Uterus (tissue), 4 donors: ENCODE results near the gene CCNH. TPM values are rescaled to one million over a fixed set of nuclear protein-coding genes. Genes with fewer than 3 reads are reported as not detected.

ENCODE experiments used
- DNase-seq, 2 donors: peaks; one replicate each; pipeline ENCODE4 v3.0.0-alpha.2; 2019 to 2020
- H3K27ac ChIP-seq, 2 donors: fragments of 200-600 bp; sonication (generic); 1 replicate in 1 of 2; 2 replicates in 1 of 2; pipeline ENCODE4 v1.5.1; 2016 to 2018
- H3K27me3 ChIP-seq, 2 donors: fragments of 200-600 bp; sonication (generic); one replicate each; pipeline ENCODE4 v1.5.1; 2018 to 2019; ENCODE audit warnings: control low read depth in 1 of 2
- H3K36me3 ChIP-seq, 2 donors: fragments of 200-600 bp; sonication (generic); one replicate each; pipeline ENCODE4 v1.5.1; 2019; ENCODE audit warnings: control low read depth in 1 of 2
- H3K4me1 ChIP-seq, 2 donors: fragments of 200-600 bp; sonication (generic); one replicate each; pipeline ENCODE4 v1.5.1; 2018 to 2019; ENCODE audit warnings: control low read depth in 1 of 2
- H3K4me3 ChIP-seq, 2 donors: fragments of 200-600 bp; sonication (generic); 1 replicate in 1 of 2; 2 replicates in 1 of 2; pipeline ENCODE4 v1.5.1; 2018 to 2019; ENCODE audit warnings: mild to moderate bottlenecking in 1 of 2
- H3K9me3 ChIP-seq, 2 donors: fragments of 200-600 bp; sonication (generic); one replicate each; pipeline ENCODE4 v1.5.1; 2019; ENCODE audit warnings: control low read depth in 1 of 2
- POLR2A ChIP-seq, 2 donors: fragments of 450-650 bp; IDR thresholded peaks; one replicate each; pipeline ENCODE4 v1.6.1; 2016; ENCODE audit warnings: antibody characterized with exemption in 2 of 2, mild to moderate bottlenecking in 1 of 2, moderate library complexity in 1 of 2
- intact Hi-C: fragments of 100-400 bp; cut with DNase I; formaldehyde crosslinking; loops from one replicate; pipeline ENCODE4 v1.15.1; 2023; ENCODE audit warnings: low total_unique reads
- total RNA-seq, 4 donors: library from RNA; depleted of rRNA in 3 of 4; stranded (reverse); fragments of >200 nt in 3 of 4; gene quantifications; one replicate each; pipeline versions ENCODE4 v1.1.0 to v1.2.4, GENCODE V29; 2014 to 2023
- TF ChIP-seq, protein P1 (sequence below), 4 experiments: fragments of 200-600 bp in 2 of 4; fragments of 450-650 bp in 2 of 4; sonication (generic) in 2 of 4; IDR thresholded peaks; one replicate each; pipeline ENCODE4 v1.5.1; 2016 to 2019; ENCODE audit warnings: antibody characterized with exemption in 4 of 4, mild to moderate bottlenecking in 2 of 4, moderate library complexity in 1 of 4
- donor health status: DM: yes; HTN: yes; CAD: no.

CCNH gene
- total RNA-seq, 4 donors from 2014 or later = 25.4 to 96.2 (median 77.4) TPM

DNA sequence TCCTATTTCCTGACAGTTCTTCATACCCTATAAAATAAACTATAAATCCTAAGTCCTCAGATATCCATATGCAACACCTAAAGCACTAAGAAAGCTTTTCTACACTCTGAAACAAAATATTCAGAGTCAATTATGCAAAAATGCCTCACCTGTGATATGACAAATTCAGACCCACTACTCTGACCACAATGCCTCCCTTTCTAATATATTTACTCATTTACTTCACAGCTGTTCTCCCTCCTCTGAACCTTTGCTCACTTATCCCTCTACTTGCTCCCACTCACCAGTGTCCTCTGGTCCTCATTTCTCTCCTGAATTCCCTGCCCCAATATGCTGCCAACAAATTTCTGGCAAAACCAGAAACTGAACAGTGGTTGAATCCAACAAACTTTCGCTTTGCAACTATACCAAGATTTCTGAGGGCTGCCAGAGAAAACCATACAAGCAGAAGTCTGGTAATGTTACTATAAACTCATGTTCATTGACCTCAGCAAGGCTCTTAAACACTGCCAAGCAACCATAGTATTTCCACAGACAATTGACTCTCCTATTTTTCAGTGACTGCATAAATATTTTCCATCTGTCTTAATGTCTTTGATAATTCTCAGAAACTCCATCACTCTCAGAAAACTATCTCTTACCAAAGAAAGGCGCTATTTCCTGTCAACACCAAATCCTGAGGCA, 7.1 kb downstream of the CCNH start:
- intact Hi-C loops = no loop called here
- H3K27ac ChIP-seq = no peak overlapping the region
- no peaks in the 10 kb centered on the region for H3K27me3 ChIP-seq
- no peaks in the 10 kb centered on the region for H3K36me3 ChIP-seq
- H3K9me3 ChIP-seq = no peaks in the 10 kb centered on the region
- H3K4me1 ChIP-seq = no peaks in the 10 kb centered on the region
- H3K4me3 ChIP-seq = no peak overlapping the region
- TF ChIP-seq, protein P1, sequence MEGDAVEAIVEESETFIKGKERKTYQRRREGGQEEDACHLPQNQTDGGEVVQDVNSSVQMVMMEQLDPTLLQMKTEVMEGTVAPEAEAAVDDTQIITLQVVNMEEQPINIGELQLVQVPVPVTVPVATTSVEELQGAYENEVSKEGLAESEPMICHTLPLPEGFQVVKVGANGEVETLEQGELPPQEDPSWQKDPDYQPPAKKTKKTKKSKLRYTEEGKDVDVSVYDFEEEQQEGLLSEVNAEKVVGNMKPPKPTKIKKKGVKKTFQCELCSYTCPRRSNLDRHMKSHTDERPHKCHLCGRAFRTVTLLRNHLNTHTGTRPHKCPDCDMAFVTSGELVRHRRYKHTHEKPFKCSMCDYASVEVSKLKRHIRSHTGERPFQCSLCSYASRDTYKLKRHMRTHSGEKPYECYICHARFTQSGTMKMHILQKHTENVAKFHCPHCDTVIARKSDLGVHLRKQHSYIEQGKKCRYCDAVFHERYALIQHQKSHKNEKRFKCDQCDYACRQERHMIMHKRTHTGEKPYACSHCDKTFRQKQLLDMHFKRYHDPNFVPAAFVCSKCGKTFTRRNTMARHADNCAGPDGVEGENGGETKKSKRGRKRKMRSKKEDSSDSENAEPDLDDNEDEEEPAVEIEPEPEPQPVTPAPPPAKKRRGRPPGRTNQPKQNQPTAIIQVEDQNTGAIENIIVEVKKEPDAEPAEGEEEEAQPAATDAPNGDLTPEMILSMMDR (IDR thresholded peaks at IDR 0.05) = no peak
- TF ChIP-seq POLR2A (IDR thresholded peaks at IDR 0.05) = no peak
- DNase-seq = no peak

DNA sequence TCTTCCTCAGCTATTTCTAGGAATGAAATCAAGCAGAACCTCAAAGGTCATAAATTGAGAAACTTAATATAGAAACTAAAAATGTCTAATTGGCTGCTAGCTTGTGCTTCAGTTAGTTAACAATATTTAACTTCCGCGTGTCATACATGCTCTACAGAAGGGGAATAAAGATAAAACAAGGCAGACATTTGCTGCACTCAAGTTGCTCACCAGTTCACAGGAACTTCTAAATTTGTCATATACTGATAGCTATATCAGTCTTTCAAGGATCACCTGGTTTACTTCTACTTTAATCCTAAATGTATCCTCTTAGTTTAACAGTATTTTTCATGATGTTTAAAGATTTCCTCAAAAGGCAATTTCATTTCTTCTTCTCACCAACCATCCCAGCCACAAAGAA, 8.4 kb downstream of the CCNH start:
- no peak overlapping the region for H3K4me3 ChIP-seq
- no peaks in the 10 kb centered on the region for H3K9me3 ChIP-seq
- H3K27me3 ChIP-seq = no peaks in the 10 kb centered on the region
- no peaks in the 10 kb centered on the region for H3K36me3 ChIP-seq
- no peak overlapping the region for H3K27ac ChIP-seq
- TF ChIP-seq, protein P1 (IDR thresholded peaks at IDR 0.05) = no peak
- no peak for TF ChIP-seq POLR2A (IDR thresholded peaks at IDR 0.05)
- no peaks in the 10 kb centered on the region for H3K4me1 ChIP-seq
- intact Hi-C loops = no loop called here
- no peak for DNase-seq

DNA sequence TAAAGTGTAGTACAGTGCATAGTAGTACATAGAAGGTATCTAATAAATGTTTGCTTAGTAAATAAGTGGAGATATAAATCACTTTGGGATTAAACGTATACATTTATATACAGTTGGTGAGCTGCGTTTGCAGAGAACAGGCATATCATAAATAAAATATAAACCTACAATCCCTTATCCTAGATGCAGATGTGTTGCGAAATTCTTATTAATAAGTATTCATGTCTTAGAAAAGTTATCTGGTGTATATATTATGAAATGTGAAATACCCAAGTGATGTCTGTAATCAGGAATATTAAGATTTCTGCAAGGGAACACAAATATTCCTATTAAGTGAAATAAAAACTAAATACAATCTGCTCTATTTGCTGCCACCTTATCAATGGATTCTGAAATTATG, 8.8 kb downstream of the CCNH start:
- H3K4me1 ChIP-seq = no peaks in the 10 kb centered on the region
- H3K36me3 ChIP-seq = no peaks in the 10 kb centered on the region
- no peak overlapping the region for H3K27ac ChIP-seq
- H3K9me3 ChIP-seq = no peaks in the 10 kb centered on the region
- H3K4me3 ChIP-seq = no peak overlapping the region
- H3K27me3 ChIP-seq = no peaks in the 10 kb centered on the region
- TF ChIP-seq, protein P1 (IDR thresholded peaks at IDR 0.05) = no peak
- no peak for TF ChIP-seq POLR2A (IDR thresholded peaks at IDR 0.05)
- no peak for DNase-seq
- intact Hi-C loops = no loop called here

DNA sequence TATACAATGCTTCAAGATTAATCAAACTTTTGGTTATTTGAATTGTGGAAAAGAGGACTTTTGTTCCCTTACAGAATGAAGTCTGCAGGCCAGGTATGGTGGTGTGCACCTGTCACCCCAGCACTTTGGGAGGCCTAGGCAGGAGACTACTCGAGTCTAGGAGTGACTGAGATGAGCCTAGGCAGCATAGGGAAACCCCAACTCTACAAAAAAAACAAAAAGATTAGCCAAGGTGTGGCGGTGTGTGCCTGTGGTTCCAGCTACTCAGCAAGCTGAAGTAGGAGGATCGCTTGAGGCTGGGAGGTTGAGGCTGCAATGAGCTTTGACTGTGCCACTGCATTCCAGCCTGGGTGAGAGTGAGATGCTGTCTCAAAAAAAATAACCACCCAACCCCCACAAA, 9.3 kb downstream of the CCNH start:
- TF ChIP-seq POLR2A (IDR thresholded peaks at IDR 0.05) = no peak
- TF ChIP-seq, protein P1 (IDR thresholded peaks at IDR 0.05) = no peak
- Histone ChIP-seq H3K9me3 (no peaks in the 10 kb centered on the region), H3K27me3 (no peaks in the 10 kb centered on the region), H3K27ac (no peak overlapping the region), H3K4me3 (no peak overlapping the region), H3K36me3 (no peaks in the 10 kb centered on the region), H3K4me1 (no peaks in the 10 kb centered on the region)
- DNase-seq = no peak
- intact Hi-C loops = no loop called here

DNA sequence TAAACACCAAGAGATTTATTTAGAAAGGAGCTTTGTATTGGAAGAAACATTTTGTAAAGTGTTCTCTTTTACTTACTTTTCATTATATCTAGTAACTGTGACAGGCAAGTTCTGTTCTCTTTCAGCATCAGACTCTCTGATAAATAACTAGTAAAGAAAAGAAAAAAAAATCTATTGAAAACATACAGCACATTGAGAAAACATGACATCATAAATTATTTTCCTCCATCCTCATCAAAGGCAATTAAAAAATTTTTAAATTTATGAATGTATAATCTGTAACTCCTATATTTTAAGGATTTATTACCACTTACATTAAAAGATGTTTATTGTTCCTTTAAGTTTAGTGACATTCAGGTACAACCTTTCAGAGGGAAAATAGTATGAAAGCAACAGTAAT, 11.1 kb downstream of the CCNH start:
- H3K27ac ChIP-seq = no peak overlapping the region
- H3K9me3 ChIP-seq = no peaks in the 10 kb centered on the region
- TF ChIP-seq POLR2A (IDR thresholded peaks at IDR 0.05) = no peak
- TF ChIP-seq, protein P1 (IDR thresholded peaks at IDR 0.05) = no peak
- intact Hi-C loops = no loop called here
- DNase-seq = no peak
- no peaks in the 10 kb centered on the region for H3K36me3 ChIP-seq
- no peak overlapping the region for H3K4me3 ChIP-seq
- no peaks in the 10 kb centered on the region for H3K4me1 ChIP-seq
- H3K27me3 ChIP-seq = no peaks in the 10 kb centered on the region
